AG04450 (cell line): Measurements from ENCODE around the gene BMP2. TPM values are rescaled to one million over a fixed set of nuclear protein-coding genes. Genes with fewer than 3 reads are reported as not detected.

Experiments used
- CTCF ChIA-PET: fragments of 300-600, 350-600 bp; formaldehyde crosslinking; extraction: SDS; loops from one replicate; lab custom pipeline; 2022; ENCODE audit warnings: antibody characterized with exemption, inconsistent platforms; lab: Charles Lee
- POLR2A ChIA-PET: fragments of 350-600 bp; formaldehyde crosslinking; extraction: SDS; loops from one replicate; lab custom pipeline; 2021; ENCODE audit warnings: antibody characterized with exemption, inconsistent platforms; lab: Yijun Ruan, JAX
- DNase-seq: peaks from one replicate; pipeline ENCODE4 v3.0.0-alpha.2; 2011; ENCODE audit warnings: low read depth, low spot score
- H3K27ac ChIP-seq: one replicate; pipeline ENCODE4 v1.5.1; 2012; ENCODE audit warnings: low read depth, low read length, control low read depth
- H3K27me3 ChIP-seq: one replicate; pipeline ENCODE4 v1.6.0; 2012; ENCODE audit warnings: low read length; ENCODE audit not compliant: control insufficient read depth, insufficient read depth
- H3K4me3 ChIP-seq: 2 replicates; pipeline ENCODE4 v1.5.1; 2011; ENCODE audit warnings: mild to moderate bottlenecking, low read depth, low read length, control low read depth
- H3K9me3 ChIP-seq: 2 replicates; pipeline ENCODE4 v1.5.1; 2012; ENCODE audit warnings: low read length; ENCODE audit not compliant: control insufficient read depth, insufficient read depth
- CTCF ChIP-seq: IDR thresholded peaks from 2 replicates; pipeline ENCODE4 v1.5.1; 2011; ENCODE audit warnings: low read depth, low read length, control low read depth, inconsistent platforms
- polyA plus RNA-seq: library from polyadenylated mRNA; depleted of rRNA; stranded (reverse); fragments of >200 nt; gene quantifications from 2 replicates; pipeline ENCODE4 v1.2.3, GENCODE V29; 2011

The BMP2 gene
- polyA plus RNA-seq, 1 experiment = 1.6 TPM

GRCh38 chr20:6786548-6786947, 19.1 kb downstream of the BMP2 start:
- no peak for DNase-seq
- no peaks in the 10 kb centered on the region for H3K27me3 ChIP-seq
- no peak overlapping the region for H3K4me3 ChIP-seq
- ChIA-PET POLR2A (no interaction called here), CTCF (interaction anchor here (1.2 kb wide), 1 partner anchor 20 kb away, joined by 3 read pairs; no protein-coding TSS in a partner anchor)
- no peaks in the 10 kb centered on the region for H3K9me3 ChIP-seq
- TF ChIP-seq CTCF = no peak
- H3K27ac ChIP-seq = no peak overlapping the region

GRCh38 chr20:6792789-6793188, 25.3 kb downstream of the BMP2 start:
- no peak for TF ChIP-seq CTCF
- DNase-seq = no peak
- H3K4me3 ChIP-seq = no peak overlapping the region
- CTCF ChIA-PET = interaction anchor here (0.5 to 1.4 kb wide), 2 partner anchors 27 to 610 kb away, joined by 3 to 6 read pairs; no protein-coding TSS in a partner anchor
- POLR2A ChIA-PET = no interaction called here
- no peak overlapping the region for H3K27ac ChIP-seq
- no peaks in the 10 kb centered on the region for H3K9me3 ChIP-seq
- no peaks in the 10 kb centered on the region for H3K27me3 ChIP-seq

GRCh38 chr20:6802227-6802626, 34.7 kb downstream of the BMP2 start:
- ChIA-PET POLR2A (no interaction called here), CTCF (no interaction called here)
- Histone ChIP-seq H3K27me3 (no peaks in the 10 kb centered on the region), H3K27ac (no peak overlapping the region), H3K4me3 (no peak overlapping the region), H3K9me3 (no peaks in the 10 kb centered on the region)
- DNase-seq = no peak
- TF ChIP-seq CTCF = no peak

- H3K27me3 ChIP-seq = no peaks in the 10 kb centered on the region
- ChIA-PET POLR2A (no interaction called here), CTCF (interaction anchor here (0.6 kb wide), 1 partner anchor 541 kb away, joined by 3 read pairs; no protein-coding TSS in a partner anchor)
- H3K9me3 ChIP-seq = no peaks in the 10 kb centered on the region
- no peak for DNase-seq
- no peak overlapping the region for H3K4me3 ChIP-seq
- H3K27ac ChIP-seq = no peak overlapping the region
- TF ChIP-seq CTCF = no peak
These were observed 38.8 kb downstream of the BMP2 start for GRCh38 chr20:6806275-6806674.

GRCh38 chr20:6811262-6812035, 44.0 kb downstream of the BMP2 start:
- Histone ChIP-seq H3K27me3 (no peaks in the 10 kb centered on the region), H3K9me3 (no peaks in the 10 kb centered on the region), H3K27ac (no peak overlapping the region), H3K4me3 (no peak overlapping the region)
- POLR2A ChIA-PET = no interaction called here
- CTCF ChIA-PET = interaction anchor here (1.4 kb wide), 1 partner anchor 46 kb away, joined by 3 read pairs; no protein-coding TSS in a partner anchor
- DNase-seq = no peak
- no peak for TF ChIP-seq CTCF
